ENCODE results near the gene RIC8A.
A peak's percentile ranks its signal among the peaks of the same experiment; 100 is the strongest.
"Not testable (repeated sequence)": the region's sequence is repeated elsewhere in the genome, so short reads cannot be mapped to it uniquely, and the experiment has no call there.

RIC8A gene

GRCh38 chr11:207208-207862, at the start of gene RIC8A, which contains the start of gene BET1L:
Gene RIC8A (plus strand): TSS chr11:207708. CDS start chr11:208855, 1,147 bp downstream.
Gene BET1L (minus strand): TSS chr11:207399. CDS start chr11:207321, 78 bp downstream.
- peak; percentile 99 for DNase-seq

- DNase-seq, result not testable (repeated sequence)
Measured at GRCh38 chr11:180242-180641, 27.3 kb upstream of the RIC8A start.

- DNase-seq, result not testable (repeated sequence)
Measured at GRCh38 chr11:189200-189783, 18.2 kb upstream of the RIC8A start.

- DNase-seq, result not testable (repeated sequence)
Measured at GRCh38 chr11:189843-190311, 17.6 kb upstream of the RIC8A start.

DNA sequence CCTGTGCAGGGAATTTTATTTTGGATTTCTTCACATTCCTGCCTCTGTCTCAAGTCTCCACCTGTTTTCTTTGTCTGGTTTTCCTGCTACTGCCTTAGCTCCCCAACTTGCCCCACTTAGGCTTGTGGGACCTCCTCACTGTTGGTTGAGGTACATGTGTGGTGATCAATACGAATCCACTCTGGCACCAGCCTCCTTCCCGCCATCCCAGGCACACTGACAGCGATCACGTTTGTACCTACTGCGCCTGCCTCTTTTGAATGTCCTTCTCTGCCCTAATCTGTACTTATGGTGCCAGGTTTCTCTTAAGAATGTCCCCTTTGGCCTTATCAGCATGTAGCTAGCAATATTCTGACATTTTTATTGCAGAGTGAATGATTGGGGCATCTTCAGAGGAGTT, 17.0 kb upstream of the RIC8A start:
- not testable (repeated sequence) for DNase-seq

GRCh38 chr11:191490-192478, 15.7 kb upstream of the RIC8A start:
- DNase-seq, result not testable (repeated sequence)

- DNase-seq, result not testable (repeated sequence)
Measured at GRCh38 chr11:192674-193128, 14.8 kb upstream of the RIC8A start, which contains the start of gene SCGB1C1. Gene SCGB1C1 (plus strand): TSS chr11:193078. CDS start chr11:193100, 22 bp downstream.

DNA sequence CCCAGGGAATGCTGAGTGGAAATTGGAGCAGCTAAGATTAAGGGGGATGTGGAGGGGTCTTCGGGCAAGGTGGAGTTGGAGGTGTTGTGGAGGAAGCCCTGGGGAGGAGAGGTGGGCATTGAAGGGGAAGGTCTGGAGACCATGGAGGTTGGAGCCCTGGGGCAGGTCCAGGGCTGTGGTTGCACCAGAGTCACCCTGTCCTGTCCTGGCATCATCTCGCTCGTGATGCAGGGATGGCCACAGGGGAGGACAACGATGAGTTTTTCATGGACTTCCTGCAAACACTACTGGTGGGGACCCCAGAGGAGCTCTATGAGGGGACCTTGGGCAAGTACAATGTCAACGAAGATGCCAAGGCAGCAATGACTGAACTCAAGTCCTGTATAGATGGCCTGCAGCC, 14.0 kb upstream of the RIC8A start:
- not testable (repeated sequence) for DNase-seq

GRCh38 chr11:196786-197731, 10.4 kb upstream of the RIC8A start:
- DNase-seq, result no peak

DNA sequence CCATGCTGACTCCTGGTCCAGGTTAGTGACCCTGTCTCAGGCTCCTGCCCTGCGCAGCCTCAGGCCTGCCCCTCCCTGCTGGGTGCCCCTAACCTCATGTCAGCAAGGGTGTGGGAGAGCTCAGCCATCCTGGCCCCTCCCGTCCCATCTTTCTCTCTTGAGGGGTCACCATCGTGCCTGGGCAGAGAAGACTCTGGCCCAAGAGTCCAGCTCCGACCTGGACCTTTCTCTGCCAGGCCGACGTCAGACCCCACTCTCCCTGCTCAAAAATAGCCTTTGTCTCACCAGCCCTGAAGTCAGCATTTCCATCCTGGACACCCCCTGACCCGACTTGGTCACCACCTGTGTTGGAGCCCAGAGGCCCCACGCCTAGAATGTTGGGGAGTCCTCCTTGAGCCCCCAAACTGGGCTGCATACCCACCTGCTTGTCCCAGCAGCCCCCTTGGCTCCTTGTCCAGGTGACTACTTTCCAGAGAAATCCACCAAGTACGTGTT, 9.7 kb upstream of the RIC8A start:
- no peak for DNase-seq

- no peak for DNase-seq
Measured at GRCh38 chr11:198236-198806, 9.2 kb upstream of the RIC8A start.

GRCh38 chr11:199004-199581, 8.4 kb upstream of the RIC8A start:
- no peak for DNase-seq

DNA sequence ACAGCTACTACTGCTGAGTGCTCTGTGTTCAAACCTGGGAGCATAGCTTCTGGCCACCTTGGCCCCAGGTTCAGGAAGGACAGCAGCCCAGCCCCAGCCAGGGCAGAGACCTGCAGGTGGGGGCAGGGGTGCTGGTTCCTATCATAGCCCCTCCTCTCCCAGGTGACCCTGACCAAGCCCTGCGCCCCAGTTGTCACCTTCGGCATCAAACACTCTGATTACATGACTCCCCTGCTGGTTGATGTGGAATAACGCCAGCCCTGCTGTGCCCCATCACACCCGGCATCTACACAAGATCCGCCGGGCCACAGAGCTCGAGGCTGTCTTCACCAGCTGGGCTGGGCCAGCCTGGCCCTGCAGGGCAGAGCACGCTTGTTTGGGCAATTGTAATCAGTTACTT, 7.7 kb upstream of the RIC8A start:
- no peak for DNase-seq

GRCh38 chr11:200224-201003, 7.1 kb upstream of the RIC8A start:
- no peak for DNase-seq

- no peak for DNase-seq
Measured at GRCh38 chr11:201966-202365, 5.5 kb upstream of the RIC8A start.

GRCh38 chr11:202490-202889, 5.0 kb upstream of the RIC8A start:
- no peak for DNase-seq

DNA sequence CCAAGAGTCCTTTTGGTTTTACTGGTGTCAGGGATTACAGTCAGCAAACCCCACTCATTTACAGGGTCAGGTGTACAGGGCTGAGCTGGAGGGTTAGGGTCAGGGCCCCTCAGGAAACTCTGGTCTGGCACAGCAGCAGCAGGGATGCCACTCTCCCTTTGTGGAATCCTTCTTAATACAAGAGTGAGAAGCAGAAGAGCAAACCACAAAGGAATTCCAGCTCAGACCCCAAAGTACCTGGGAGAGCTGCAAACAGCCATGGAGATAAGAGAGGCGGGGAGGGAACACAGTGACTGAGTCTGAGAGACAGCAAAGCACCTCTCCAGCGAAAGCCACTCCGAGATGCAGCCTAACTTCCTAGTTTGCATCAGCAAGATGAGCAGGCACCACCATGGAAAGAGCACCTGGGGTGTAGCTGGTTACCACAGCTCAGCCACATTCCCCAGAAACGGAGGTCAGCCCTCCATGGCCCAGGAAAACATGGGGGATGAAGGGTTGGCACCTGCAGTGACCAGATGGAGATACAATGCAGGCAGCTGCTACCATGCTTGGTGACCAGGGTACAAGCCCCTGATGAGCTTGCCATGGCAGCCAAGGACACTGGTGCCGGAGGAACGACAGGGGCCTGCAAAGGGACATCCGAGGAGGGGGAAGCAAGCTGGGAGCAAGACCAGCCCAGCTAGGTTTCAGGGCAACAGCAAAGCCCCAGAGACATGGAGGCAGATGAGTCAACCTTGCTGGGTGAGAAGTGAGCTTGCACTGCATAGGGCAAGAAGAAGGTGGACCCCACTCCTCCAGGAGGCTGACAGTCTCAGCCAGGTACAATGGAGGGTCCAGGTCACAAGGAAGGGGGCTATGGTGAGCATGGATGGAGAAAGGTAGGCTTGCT, 4.2 kb upstream of the RIC8A start:
- no peak for DNase-seq

DNA sequence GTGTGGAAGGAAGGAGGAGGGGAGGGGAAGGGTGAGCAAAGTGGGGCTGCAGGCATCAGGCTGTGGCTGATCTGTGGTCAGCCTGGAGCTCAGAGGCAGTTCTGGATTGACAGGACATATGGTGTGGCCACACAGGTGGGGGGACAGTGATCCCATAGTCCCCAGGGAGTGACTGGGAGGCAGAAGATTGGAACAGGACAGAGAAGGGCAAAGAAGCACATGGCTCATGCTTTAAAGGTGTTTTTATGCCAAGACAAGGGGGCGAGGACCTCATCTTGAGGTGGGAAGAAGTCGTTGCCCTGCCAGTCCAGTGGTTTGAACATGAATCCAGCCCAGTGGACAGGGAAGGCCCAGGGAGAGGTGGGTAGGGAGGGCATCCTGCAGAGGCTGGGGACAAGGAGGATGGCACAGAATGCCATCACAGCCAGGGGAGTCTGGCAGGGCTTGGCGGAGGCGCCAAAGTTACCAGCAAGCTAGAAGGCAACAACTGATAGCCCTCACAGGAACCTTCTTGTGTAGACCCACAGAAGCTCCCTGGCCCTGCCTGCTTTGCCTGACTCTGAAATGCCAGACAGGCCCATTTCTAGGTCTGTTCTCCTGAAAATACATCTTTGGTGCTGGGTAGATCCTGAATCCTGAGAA, 3.4 kb upstream of the RIC8A start:
- DNase-seq, result no peak
